ENCODE data around the gene UBD.

The UBD gene

GRCh38 chr6:29584821-29585220 is 25.3 kb upstream of the UBD start, which contains the start of gene OR2H2:
TSS of gene OR2H2 (plus strand) at chr6:29585121. CDS start at chr6:29587945, 2,824 bp downstream.
- TF ChIP-seq CTCF (IDR thresholded peaks at IDR 0.05; ENCODE audit: control extremely low read depth, extremely low read depth, low read depth, missing control alignments), result no peak

GRCh38 chr6:29577544-29577943 is 18.0 kb upstream of the UBD start:
- ChIA-PET POLR2A (no interaction called here), CTCF (interaction anchor here (1.2 to 2.0 kb wide), 2 partner anchors 12 to 13 kb away, joined by 3 to 14 read pairs; no protein-coding TSS in a partner anchor)
- no peak for TF ChIP-seq CTCF (IDR thresholded peaks at IDR 0.05; ENCODE audit: control extremely low read depth, extremely low read depth, low read depth, missing control alignments)
- no peak for DNase-seq (ENCODE audit: extremely low spot score)

More at GRCh38 chr6:29584821-29585220, 25.3 kb upstream of the UBD start, which contains the start of gene OR2H2:
- POLR2A ChIA-PET, result no interaction called here
- DNase-seq (ENCODE audit: extremely low spot score), result no peak
- CTCF ChIA-PET, result interaction anchor here (2.1 kb wide), 1 partner anchor 9 kb away, joined by 6 read pairs; no protein-coding TSS in a partner anchor

- no peak for DNase-seq (ENCODE audit: extremely low spot score)
- ChIA-PET POLR2A (no interaction called here), CTCF (no interaction called here)
- no peak for TF ChIP-seq CTCF (IDR thresholded peaks at IDR 0.05; ENCODE audit: control extremely low read depth, extremely low read depth, low read depth, missing control alignments)
Observed at GRCh38 chr6:29576056-29576455, 16.5 kb upstream of the UBD start.

- DNase-seq (ENCODE audit: extremely low spot score), result no peak
- TF ChIP-seq CTCF (IDR thresholded peaks at IDR 0.05; ENCODE audit: control extremely low read depth, extremely low read depth, low read depth, missing control alignments), result no peak
- POLR2A ChIA-PET, result no interaction called here
- CTCF ChIA-PET, result no interaction called here
Observed at GRCh38 chr6:29567991-29568390, 8.5 kb upstream of the UBD start.

- ChIA-PET POLR2A (no interaction called here), CTCF (no interaction called here)
- TF ChIP-seq CTCF (IDR thresholded peaks at IDR 0.05; ENCODE audit: control extremely low read depth, extremely low read depth, low read depth, missing control alignments), result no peak
- DNase-seq (ENCODE audit: extremely low spot score), result no peak
Observed at GRCh38 chr6:29567541-29567940, 8.0 kb upstream of the UBD start.

- ChIA-PET CTCF (interaction anchor here (1.4 kb wide), 1 partner anchor 20 kb away, joined by 3 read pairs; no protein-coding TSS in a partner anchor), POLR2A (no interaction called here)
- TF ChIP-seq CTCF (IDR thresholded peaks at IDR 0.05; ENCODE audit: control extremely low read depth, extremely low read depth, low read depth, missing control alignments), result no peak
- DNase-seq (ENCODE audit: extremely low spot score), result no peak
Observed at GRCh38 chr6:29566856-29567255, 7.3 kb upstream of the UBD start.
